Sigmoid colon (tissue), 4 donors: Measurements from ENCODE around the gene FBXO10.

Experiments used
- CTCF ChIP-seq, 4 experiments: fragments of 450-650 bp in 3 of 4; fragments of 200-600 bp in 1 of 4; IDR thresholded peaks; one replicate each; pipeline ENCODE4 v1.5.1; 2016 to 2019; ENCODE audit warnings: antibody characterized with exemption in 4 of 4, mild to moderate bottlenecking in 3 of 4, moderate library complexity in 2 of 4
- EP300 ChIP-seq, 4 donors: sonication (generic); formaldehyde crosslinking; IDR thresholded peaks; one replicate each; pipeline ENCODE4 v1.6.1; 2017; ENCODE audit warnings: antibody characterized with exemption in 4 of 4
- POLR2A ChIP-seq, 2 donors: fragments of 450-650 bp; IDR thresholded peaks; one replicate each; pipeline ENCODE4 v1.6.1; 2016; ENCODE audit warnings: antibody characterized with exemption in 2 of 2, mild to moderate bottlenecking in 2 of 2, moderate library complexity in 2 of 2
- POLR2AphosphoS5 ChIP-seq, 4 donors: sonication (generic); formaldehyde crosslinking; IDR thresholded peaks; one replicate each; pipeline ENCODE4 v1.6.1; 2017; ENCODE audit warnings: antibody characterized with exemption in 4 of 4

GRCh38 chr9:37498457-37498856 lies 77.7 kb downstream of the FBXO10 start:
- TF ChIP-seq CTCF (IDR thresholded peaks at IDR 0.05) (no peak), POLR2AphosphoS5 (IDR thresholded peaks at IDR 0.05) (no peak), EP300 (IDR thresholded peaks at IDR 0.05) (no peak), POLR2A (IDR thresholded peaks at IDR 0.05) (no peak)
